Measurements from ENCODE around the gene TSTD1. TPM values are rescaled to one million over a fixed set of nuclear protein-coding genes. Genes with fewer than 3 reads are reported as not detected.
"Not testable (repeated sequence)": the region's sequence is repeated elsewhere in the genome, so short reads cannot be mapped to it uniquely, and the experiment has no call there.

TSTD1 gene
- total and polyA plus RNA-seq, 2 experiments from 2014 or later = 36.3 to 102 TPM

- DNase-seq (ENCODE audit: low spot score) = no peak
- H3K36me3 ChIP-seq (replicated peaks; ENCODE audit: insufficient read depth, low read depth) = no peaks in the 10 kb centered on the region
- no peaks in the 10 kb centered on the region for H3K9me2 ChIP-seq (replicated peaks; ENCODE audit: insufficient read depth)
- no peaks in the 10 kb centered on the region for H3K79me2 ChIP-seq
- no peak overlapping the region for H3K4me3 ChIP-seq
- no peaks in the 10 kb centered on the region for H3K9me3 ChIP-seq (ENCODE audit: low read depth)
- peaks cover 9% of the 10 kb centered on the region for H3K27me3 ChIP-seq
- H3K4me1 ChIP-seq (ENCODE audit: insufficient read depth) = no peaks in the 10 kb centered on the region
- no peak overlapping the region for H2AFZ ChIP-seq
- no peak overlapping the region for H3K27ac ChIP-seq
- no peaks in the 10 kb centered on the region for H4K20me1 ChIP-seq (ENCODE audit: insufficient read depth, poor library complexity, severe bottlenecking)
- 72% methylated on average over 3 of the region's 3 CpGs for WGBS (ENCODE audit: low lambda C conversion rate, missing lambda C conversion rate)
- no peak for TF ChIP-seq EZH2phosphoT487 (IDR thresholded peaks at IDR 0.05; ENCODE audit: low read depth, severe bottlenecking, unreplicated experiment)
- no peak for TF ChIP-seq EZH2 (IDR thresholded peaks at IDR 0.05; ENCODE audit: borderline replicate concordance)
- no peak for TF ChIP-seq CTCF (IDR thresholded peaks at IDR 0.05; ENCODE audit: poor library complexity)
- no peak overlapping the region for H3K4me2 ChIP-seq
These were observed 27.9 kb upstream of the TSTD1 start for GRCh38 chr1:161066694-161067093.

GRCh38 chr1:161065681-161066080 is 26.9 kb upstream of the TSTD1 start:
- H3K79me2 ChIP-seq; H3K9me2 ChIP-seq (replicated peaks; ENCODE audit: insufficient read depth); H4K20me1 ChIP-seq (ENCODE audit: insufficient read depth, poor library complexity, severe bottlenecking); H3K36me3 ChIP-seq (replicated peaks; ENCODE audit: insufficient read depth, low read depth); H3K4me2 ChIP-seq; H3K27ac ChIP-seq; H3K9me3 ChIP-seq (ENCODE audit: low read depth); H3K27me3 ChIP-seq; H2AFZ ChIP-seq; H3K4me3 ChIP-seq; DNase-seq (ENCODE audit: low spot score); H3K4me1 ChIP-seq (ENCODE audit: insufficient read depth): not testable (repeated sequence)
- 95% methylated on average over 7 of the region's 7 CpGs for WGBS (ENCODE audit: low lambda C conversion rate, missing lambda C conversion rate)

- H3K27me3 ChIP-seq; H3K79me2 ChIP-seq; H4K20me1 ChIP-seq (ENCODE audit: insufficient read depth, poor library complexity, severe bottlenecking); H3K27ac ChIP-seq; H3K36me3 ChIP-seq (replicated peaks; ENCODE audit: insufficient read depth, low read depth); DNase-seq (ENCODE audit: low spot score); H3K9me2 ChIP-seq (replicated peaks; ENCODE audit: insufficient read depth); H3K4me2 ChIP-seq; H2AFZ ChIP-seq; H3K4me1 ChIP-seq (ENCODE audit: insufficient read depth); H3K4me3 ChIP-seq; H3K9me3 ChIP-seq (ENCODE audit: low read depth): not testable (repeated sequence)
- 52% methylated on average over 6 of the region's 6 CpGs for WGBS (ENCODE audit: low lambda C conversion rate, missing lambda C conversion rate)
These were observed 25.2 kb upstream of the TSTD1 start for GRCh38 chr1:161063936-161064335.

GRCh38 chr1:161061419-161061818 is 22.7 kb upstream of the TSTD1 start:
- Histone ChIP-seq H3K27me3 (peaks cover 9% of the 10 kb centered on the region), H3K36me3 (replicated peaks; ENCODE audit: insufficient read depth, low read depth) (no peaks in the 10 kb centered on the region), H3K9me2 (replicated peaks; ENCODE audit: insufficient read depth) (no peaks in the 10 kb centered on the region), H4K20me1 (ENCODE audit: insufficient read depth, poor library complexity, severe bottlenecking) (no peaks in the 10 kb centered on the region), H3K9me3 (ENCODE audit: low read depth) (no peaks in the 10 kb centered on the region), H3K4me2 (no peak overlapping the region), H2AFZ (no peak overlapping the region), H3K27ac (no peak overlapping the region), H3K4me3 (no peak overlapping the region), H3K4me1 (ENCODE audit: insufficient read depth) (no peaks in the 10 kb centered on the region), H3K79me2 (no peaks in the 10 kb centered on the region)
- 96% methylated on average over 4 of the region's 4 CpGs for WGBS (ENCODE audit: low lambda C conversion rate, missing lambda C conversion rate)
- TF ChIP-seq CTCF (IDR thresholded peaks at IDR 0.05; ENCODE audit: poor library complexity) (no peak), EZH2phosphoT487 (IDR thresholded peaks at IDR 0.05; ENCODE audit: low read depth, severe bottlenecking, unreplicated experiment) (no peak), EZH2 (IDR thresholded peaks at IDR 0.05; ENCODE audit: borderline replicate concordance) (no peak)
- no peak for DNase-seq (ENCODE audit: low spot score)

- DNase-seq (ENCODE audit: low spot score) = no peak
- Histone ChIP-seq H3K27ac (no peak overlapping the region), H3K9me2 (replicated peaks; ENCODE audit: insufficient read depth) (no peaks in the 10 kb centered on the region), H3K36me3 (replicated peaks; ENCODE audit: insufficient read depth, low read depth) (no peaks in the 10 kb centered on the region), H3K27me3 (peaks cover 8% of the 10 kb centered on the region), H2AFZ (no peak overlapping the region), H3K4me1 (ENCODE audit: insufficient read depth) (no peaks in the 10 kb centered on the region), H3K4me2 (no peak overlapping the region), H3K9me3 (ENCODE audit: low read depth) (no peaks in the 10 kb centered on the region), H3K79me2 (no peaks in the 10 kb centered on the region), H3K4me3 (no peak overlapping the region), H4K20me1 (ENCODE audit: insufficient read depth, poor library complexity, severe bottlenecking) (no peaks in the 10 kb centered on the region)
- TF ChIP-seq CTCF (IDR thresholded peaks at IDR 0.05; ENCODE audit: poor library complexity) = no peak
- no peak for TF ChIP-seq EZH2 (IDR thresholded peaks at IDR 0.05; ENCODE audit: borderline replicate concordance)
- no peak for TF ChIP-seq EZH2phosphoT487 (IDR thresholded peaks at IDR 0.05; ENCODE audit: low read depth, severe bottlenecking, unreplicated experiment)
- whole genome bisulfite sequencing (ENCODE audit: low lambda C conversion rate, missing lambda C conversion rate) = 87% methylated on average over 6 of the region's 6 CpGs
These were observed 20.5 kb upstream of the TSTD1 start for GRCh38 chr1:161059293-161059692.

All from hepatocyte (in vitro differentiated cells).